Suprapubic skin (tissue), 4 donors: ENCODE data around the gene TMEM128. TPM values are rescaled to one million over a fixed set of nuclear protein-coding genes. Genes with fewer than 3 reads are reported as not detected.
"Not testable (repeated sequence)": the region's sequence is repeated elsewhere in the genome, so short reads cannot be mapped to it uniquely, and the experiment has no call there.

ENCODE experiments used
- DNase-seq, 2 donors: peaks; one replicate each; pipeline ENCODE4 v3.0.0-alpha.2; 2019; ENCODE audit warnings: low spot score in 2 of 2
- H3K27ac ChIP-seq: fragments of 200-600 bp; sonication (generic); one replicate; pipeline ENCODE4 v1.5.1; 2019
- H3K27me3 ChIP-seq: fragments of 200-600 bp; sonication (generic); one replicate; pipeline ENCODE4 v1.5.1; 2019
- H3K36me3 ChIP-seq: fragments of 200-600 bp; sonication (generic); one replicate; pipeline ENCODE4 v1.5.1; 2019
- H3K4me1 ChIP-seq: fragments of 200-600 bp; sonication (generic); one replicate; pipeline ENCODE4 v1.5.1; 2019
- H3K4me3 ChIP-seq: fragments of 200-600 bp; sonication (generic); one replicate; pipeline ENCODE4 v1.5.1; 2019; ENCODE audit warnings: mild to moderate bottlenecking
- H3K9me3 ChIP-seq: fragments of 200-600 bp; sonication (generic); one replicate; pipeline ENCODE4 v1.5.1; 2019
- EP300 ChIP-seq: sonication (generic); formaldehyde crosslinking; IDR thresholded peaks from one replicate; pipeline ENCODE4 v1.6.1; 2017; ENCODE audit warnings: antibody characterized with exemption
- POLR2A ChIP-seq, 2 donors: fragments of 450-650 bp; IDR thresholded peaks; one replicate each; pipeline ENCODE4 v1.6.1; 2017; ENCODE audit warnings: antibody characterized with exemption in 2 of 2, mild to moderate bottlenecking in 2 of 2, moderate library complexity in 2 of 2
- POLR2AphosphoS5 ChIP-seq, 3 donors: sonication (generic); formaldehyde crosslinking; IDR thresholded peaks; one replicate each; pipeline ENCODE4 v1.6.1; 2017; ENCODE audit warnings: antibody characterized with exemption in 3 of 3
- WGBS: methylation state at CpG from one replicate; pipeline ENCODE4 v1.1.5; 2018; 5-methylcytosine and 5-hydroxymethylcytosine counted together
- total RNA-seq, 4 donors: library from RNA; depleted of rRNA; stranded (reverse); fragments of >200 nt; gene quantifications; one replicate each; pipeline ENCODE4 v1.1.0, GENCODE V29; 2016
- TF ChIP-seq, protein P1 (sequence below), 2 donors: fragments of 200-600 bp in 1 of 2; fragments of 450-650 bp in 1 of 2; sonication (generic) in 1 of 2; IDR thresholded peaks; one replicate each; pipeline ENCODE4 v1.5.1; 2016 to 2019; ENCODE audit warnings: antibody characterized with exemption in 2 of 2, mild to moderate bottlenecking in 1 of 2, moderate library complexity in 1 of 2

TMEM128 gene
- total RNA-seq, 4 donors from 2014 or later = 12.6 to 19.5 (median 17.1) TPM

DNA sequence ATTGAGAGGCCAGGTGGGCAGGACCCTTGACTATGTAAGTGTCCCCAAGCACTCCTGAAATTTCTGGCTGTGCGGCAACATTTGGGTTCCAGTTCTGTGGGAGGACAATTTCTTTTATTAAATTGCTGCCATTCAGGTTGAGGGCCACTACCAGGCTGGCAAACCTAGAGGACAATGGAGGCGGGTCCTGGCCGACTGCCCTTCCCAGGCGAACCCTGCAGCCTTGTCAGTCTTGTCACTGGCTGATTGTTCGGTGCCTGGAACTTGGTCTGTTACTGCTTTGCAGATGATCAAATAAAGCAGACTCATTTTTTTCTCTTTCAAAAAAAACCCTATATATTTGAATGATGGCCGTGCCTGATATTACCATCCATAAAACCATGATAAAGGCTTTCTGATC lies 6.6 kb upstream of the TMEM128 start:
- Histone ChIP-seq H3K27ac (no peak overlapping the region), H3K36me3 (no peaks in the 10 kb centered on the region), H3K27me3 (peaks cover 12% of the 10 kb centered on the region), H3K4me1 (no peaks in the 10 kb centered on the region), H3K4me3 (no peak overlapping the region), H3K9me3 (no peaks in the 10 kb centered on the region)
- WGBS = 64% methylated on average over 6 of the region's 6 CpGs
- TF ChIP-seq POLR2AphosphoS5 (IDR thresholded peaks at IDR 0.05) = no peak
- TF ChIP-seq EP300 = no peak
- no peak for TF ChIP-seq POLR2A (IDR thresholded peaks at IDR 0.05)
- TF ChIP-seq, protein P1, sequence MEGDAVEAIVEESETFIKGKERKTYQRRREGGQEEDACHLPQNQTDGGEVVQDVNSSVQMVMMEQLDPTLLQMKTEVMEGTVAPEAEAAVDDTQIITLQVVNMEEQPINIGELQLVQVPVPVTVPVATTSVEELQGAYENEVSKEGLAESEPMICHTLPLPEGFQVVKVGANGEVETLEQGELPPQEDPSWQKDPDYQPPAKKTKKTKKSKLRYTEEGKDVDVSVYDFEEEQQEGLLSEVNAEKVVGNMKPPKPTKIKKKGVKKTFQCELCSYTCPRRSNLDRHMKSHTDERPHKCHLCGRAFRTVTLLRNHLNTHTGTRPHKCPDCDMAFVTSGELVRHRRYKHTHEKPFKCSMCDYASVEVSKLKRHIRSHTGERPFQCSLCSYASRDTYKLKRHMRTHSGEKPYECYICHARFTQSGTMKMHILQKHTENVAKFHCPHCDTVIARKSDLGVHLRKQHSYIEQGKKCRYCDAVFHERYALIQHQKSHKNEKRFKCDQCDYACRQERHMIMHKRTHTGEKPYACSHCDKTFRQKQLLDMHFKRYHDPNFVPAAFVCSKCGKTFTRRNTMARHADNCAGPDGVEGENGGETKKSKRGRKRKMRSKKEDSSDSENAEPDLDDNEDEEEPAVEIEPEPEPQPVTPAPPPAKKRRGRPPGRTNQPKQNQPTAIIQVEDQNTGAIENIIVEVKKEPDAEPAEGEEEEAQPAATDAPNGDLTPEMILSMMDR (IDR thresholded peaks at IDR 0.05) = no peak
- no peak for DNase-seq

- no peaks in the 10 kb centered on the region for H3K9me3 ChIP-seq
- peaks cover 2% of the 10 kb centered on the region for H3K4me1 ChIP-seq
- no peak overlapping the region for H3K4me3 ChIP-seq
- WGBS = 82% methylated on average over 11 of the region's 11 CpGs
- no peaks in the 10 kb centered on the region for H3K36me3 ChIP-seq
- H3K27me3 ChIP-seq = peaks cover 12% of the 10 kb centered on the region
- DNase-seq = no peak
- no peak overlapping the region for H3K27ac ChIP-seq
- TF ChIP-seq, protein P1 (IDR thresholded peaks at IDR 0.05) = no peak
- TF ChIP-seq POLR2A (IDR thresholded peaks at IDR 0.05) = no peak
- no peak for TF ChIP-seq EP300
- TF ChIP-seq POLR2AphosphoS5 (IDR thresholded peaks at IDR 0.05) = no peak
These were observed 6.2 kb upstream of the TMEM128 start for GRCh38 chr4:4254199-4254598.

DNA sequence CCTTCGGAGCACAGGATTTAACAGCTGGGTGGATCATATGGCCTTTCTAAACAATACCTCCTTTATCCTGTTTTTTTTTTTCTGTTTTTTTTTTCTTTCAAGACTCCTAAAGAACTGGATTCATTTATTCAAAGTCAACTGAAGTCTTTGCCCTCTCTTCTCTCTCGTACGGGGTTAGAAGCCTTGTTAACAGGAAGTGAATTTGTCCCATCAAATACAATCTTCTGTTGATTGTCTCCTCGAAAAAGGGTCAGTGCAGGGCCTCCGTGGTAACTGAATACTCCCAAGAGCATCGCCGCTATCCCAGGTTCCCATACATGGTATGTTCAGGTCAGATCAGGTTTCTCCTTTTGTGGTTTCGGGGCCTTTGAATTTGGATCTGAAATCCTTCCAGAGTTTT lies 1.8 kb upstream of the TMEM128 start:
- Histone ChIP-seq H3K36me3 (peaks cover 6% of the 10 kb centered on the region), H3K9me3 (no peaks in the 10 kb centered on the region), H3K4me1 (peaks cover 22% of the 10 kb centered on the region), H3K4me3 (no peak overlapping the region), H3K27me3 (peaks cover 8% of the 10 kb centered on the region), H3K27ac (no peak overlapping the region)
- WGBS = 78% methylated on average over 8 of the region's 8 CpGs
- no peak for DNase-seq
- TF ChIP-seq POLR2AphosphoS5 (IDR thresholded peaks at IDR 0.05) = no peak
- TF ChIP-seq EP300 = no peak
- TF ChIP-seq, protein P1 (IDR thresholded peaks at IDR 0.05) = no peak
- TF ChIP-seq POLR2A (IDR thresholded peaks at IDR 0.05) = no peak

GRCh38 chr4:4249342-4249741 lies 1.3 kb upstream of the TMEM128 start:
- WGBS = 95% methylated on average over 15 of the region's 15 CpGs
- H3K27ac ChIP-seq, H3K4me3 ChIP-seq, DNase-seq, H3K9me3 ChIP-seq, H3K27me3 ChIP-seq: not testable (repeated sequence)
- Histone ChIP-seq H3K36me3 (peaks cover 12% of the 10 kb centered on the region), H3K4me1 (peaks cover 22% of the 10 kb centered on the region)

GRCh38 chr4:4248885-4249203 lies 821 bp upstream of the TMEM128 start:
- WGBS = 21% methylated on average over 10 of the region's 10 CpGs
- Histone ChIP-seq H3K4me3 (peak overlapping the region; percentile 96), H3K27me3 (peaks cover 3% of the 10 kb centered on the region), H3K9me3 (no peaks in the 10 kb centered on the region), H3K36me3 (peaks cover 17% of the 10 kb centered on the region), H3K4me1 (peaks cover 22% of the 10 kb centered on the region), H3K27ac (peak overlapping the region; percentile 96)
- TF ChIP-seq POLR2AphosphoS5 (IDR thresholded peaks at IDR 0.05) (no peak), POLR2A (IDR thresholded peaks at IDR 0.05) (no peak), EP300 (no peak)
- TF ChIP-seq, protein P1 (IDR thresholded peaks at IDR 0.05) = no peak
- DNase-seq = no peak

DNA sequence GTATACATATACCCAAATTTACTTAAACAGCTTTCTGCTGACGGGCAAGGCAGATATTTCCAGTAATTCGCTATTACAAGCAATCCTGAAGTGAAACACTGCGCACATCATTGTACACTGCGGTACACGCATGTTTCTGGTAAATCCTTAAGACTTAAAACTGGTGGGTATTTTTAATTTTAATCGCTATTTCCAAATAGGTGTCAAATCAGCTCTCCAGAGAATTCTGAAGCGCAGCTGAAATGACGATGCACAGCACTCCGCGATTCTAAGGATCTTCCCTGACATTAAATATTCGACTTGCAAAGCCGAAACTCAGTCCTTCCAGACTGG lies 361 bp downstream of the TMEM128 start:
- no peaks in the 10 kb centered on the region for H3K9me3 ChIP-seq
- H3K27me3 ChIP-seq = peaks cover 3% of the 10 kb centered on the region
- H3K4me1 ChIP-seq = peaks cover 22% of the 10 kb centered on the region
- peaks cover 28% of the 10 kb centered on the region for H3K36me3 ChIP-seq
- H3K27ac ChIP-seq = peak overlapping the region; percentile 96
- H3K4me3 ChIP-seq = peak overlapping the region; percentile 96
- TF ChIP-seq EP300 (no peak), POLR2AphosphoS5 (IDR thresholded peaks at IDR 0.05) (no peak), POLR2A (IDR thresholded peaks at IDR 0.05) (no peak)
- TF ChIP-seq, protein P1 (IDR thresholded peaks at IDR 0.05) = no peak
- no peak for DNase-seq
- WGBS = under 1% methylated on average over 12 of the region's 12 CpGs
